HEK293T (cell line): ENCODE results near the gene FHOD3.
A peak's percentile ranks its signal among the peaks of the same experiment; 100 is the strongest.

Experiments
- CTCF ChIA-PET: fragments of 350-600 bp; formaldehyde crosslinking; extraction: SDS; loops from one replicate; lab custom pipeline; 2021; ENCODE audit warnings: antibody characterized with exemption, inconsistent platforms; lab: Yijun Ruan, JAX
- POLR2A ChIA-PET: fragments of 350-600 bp; formaldehyde crosslinking; extraction: SDS; loops from one replicate; lab custom pipeline; 2020; ENCODE audit warnings: antibody characterized with exemption, inconsistent platforms; lab: Yijun Ruan, JAX
- DNase-seq: peaks from one replicate; pipeline ENCODE4 v3.0.0; 2012; ENCODE audit warnings: mixed read lengths; ENCODE audit errors: extremely low spot score
- ARNT ChIP-seq: fragments of 450-650 bp; IDR thresholded peaks from 2 replicates; pipeline ENCODE4 v1.6.1; 2017; ENCODE audit warnings: mild to moderate bottlenecking
- BHLHE40 ChIP-seq: fragments of 450-650 bp; IDR thresholded peaks from 2 replicates; pipeline ENCODE4 v1.6.1; 2016; ENCODE audit warnings: mild to moderate bottlenecking, moderate library complexity, borderline replicate concordance
- CTBP1 ChIP-seq: fragments of 450-650 bp; IDR thresholded peaks from 2 replicates; pipeline ENCODE4 v1.6.1; 2016; ENCODE audit warnings: borderline replicate concordance
- ELF4 ChIP-seq: fragments of 450-650 bp; IDR thresholded peaks from 2 replicates; pipeline ENCODE4 v1.6.1; 2017; ENCODE audit warnings: antibody characterized with exemption
- FOXA1 ChIP-seq: fragments of 450-650 bp; IDR thresholded peaks from 2 replicates; pipeline ENCODE4 v1.6.1; 2016; ENCODE audit warnings: mild to moderate bottlenecking
- FOXK2 ChIP-seq: fragments of 450-650 bp; IDR thresholded peaks from 2 replicates; pipeline ENCODE4 v1.6.1; 2016; ENCODE audit warnings: mild to moderate bottlenecking
- FOXM1 ChIP-seq: fragments of 450-650 bp; IDR thresholded peaks from 2 replicates; pipeline ENCODE4 v1.6.1; 2017; ENCODE audit warnings: mild to moderate bottlenecking, borderline replicate concordance
- HDGF ChIP-seq: fragments of 450-650 bp; IDR thresholded peaks from 2 replicates; pipeline ENCODE4 v1.6.1; 2017; ENCODE audit warnings: antibody characterized with exemption, borderline replicate concordance
- L3MBTL2 ChIP-seq: fragments of 450-650 bp; conservative IDR thresholded peaks from 2 replicates; pipeline ENCODE4 v1.6.1; 2016; ENCODE audit warnings: mild to moderate bottlenecking
- LEF1 ChIP-seq: fragments of 450-650 bp; IDR thresholded peaks from 2 replicates; pipeline ENCODE4 v1.6.1; 2017; ENCODE audit warnings: mild to moderate bottlenecking, borderline replicate concordance
- NFRKB ChIP-seq: fragments of 450-650 bp; IDR thresholded peaks from 2 replicates; pipeline ENCODE4 v1.6.1; 2016; ENCODE audit warnings: mild to moderate bottlenecking, moderate library complexity
- PKNOX1 ChIP-seq: fragments of 450-650 bp; IDR thresholded peaks from 2 replicates; pipeline ENCODE4 v1.6.1; 2016
- SP1 ChIP-seq: fragments of 450-650 bp; IDR thresholded peaks from 2 replicates; pipeline ENCODE4 v1.6.1; 2017
- SUZ12 ChIP-seq: fragments of 450-650 bp; IDR thresholded peaks from 2 replicates; pipeline ENCODE4 v1.6.1; 2016; ENCODE audit warnings: mild to moderate bottlenecking
- TARDBP ChIP-seq: fragments of 450-650 bp; IDR thresholded peaks from 2 replicates; pipeline ENCODE4 v1.6.1; 2016
- ZNF384 ChIP-seq: fragments of 450-650 bp; IDR thresholded peaks from 2 replicates; pipeline ENCODE4 v1.6.1; 2016

FHOD3 gene

GRCh38 chr18:36275561-36275960 lies 22.0 kb upstream of the FHOD3 start:
- DNase-seq, result no peak
- ChIA-PET POLR2A (no interaction called here), CTCF (no interaction called here)
- TF ChIP-seq L3MBTL2 (no peak), CTBP1 (no peak), FOXM1 (no peak), HDGF (no peak)

GRCh38 chr18:36279001-36279400 lies 18.5 kb upstream of the FHOD3 start:
- no peak for DNase-seq
- CTCF ChIA-PET, result interaction anchor here (0.7 to 2.2 kb wide), 2 partner anchors 261 to 902 kb away, joined by 3 to 7 read pairs; partner anchors contain the start of gene ZNF396
- POLR2A ChIA-PET, result no interaction called here
- TF ChIP-seq BHLHE40 (no peak), FOXA1 (no peak), ARNT (no peak), SUZ12 (no peak), SP1 (no peak), FOXM1 (no peak), FOXK2 (no peak), HDGF (no peak), ELF4 (no peak), NFRKB (no peak), CTBP1 (no peak), L3MBTL2 (no peak), LEF1 (no peak), TARDBP (no peak), PKNOX1 (no peak), ZNF384 (no peak)

GRCh38 chr18:36281936-36282335 lies 15.6 kb upstream of the FHOD3 start:
- TF ChIP-seq TARDBP (no peak), CTBP1 (no peak), ELF4 (no peak), ZNF384 (no peak), PKNOX1 (no peak), ARNT (no peak), LEF1 (no peak), BHLHE40 (no peak), SUZ12 (no peak)
- ChIA-PET CTCF (interaction anchor here (0.5 to 4.2 kb wide), 9 partner anchors 10 to 527 kb away, joined by 3 to 46 read pairs (median 4); no protein-coding TSS in a partner anchor), POLR2A (interaction anchor here (1.7 kb wide), 1 partner anchor 153 kb away, joined by 5 read pairs; the partner anchor contains the start of gene SLC39A6)
- DNase-seq, result no peak

GRCh38 chr18:36283448-36283847 lies 14.1 kb upstream of the FHOD3 start:
- TF ChIP-seq LEF1 (no peak), FOXM1 (no peak), SP1 (no peak), ARNT (no peak), TARDBP (no peak), HDGF (no peak), CTBP1 (no peak)
- DNase-seq, result no peak
- ChIA-PET CTCF (interaction anchor here (1.0 to 4.2 kb wide), 8 partner anchors 14 to 288 kb away, joined by 3 to 46 read pairs (median 4); partner anchors contain the start of gene FHOD3), POLR2A (interaction anchor here (1.0 to 1.1 kb wide), 2 partner anchors 11 to 152 kb away, joined by 3 to 4 read pairs; no protein-coding TSS in a partner anchor)

- TF ChIP-seq HDGF (no peak), L3MBTL2 (no peak)
- no peak for DNase-seq
- ChIA-PET CTCF (interaction anchor here (0.5 to 4.2 kb wide), 23 partner anchors 11 to 528 kb away, joined by 3 to 46 read pairs (median 3); partner anchors contain the start of genes FHOD3 and SLC39A6), POLR2A (interaction anchor here (1.0 to 2.4 kb wide), 3 partner anchors 10 to 153 kb away, joined by 3 to 6 read pairs (median 4); partner anchors contain the start of gene FHOD3)
These were observed 13.2 kb upstream of the FHOD3 start for GRCh38 chr18:36284268-36284667.

- TF ChIP-seq ZNF384, result no peak
- no peak for TF ChIP-seq PKNOX1
- TF ChIP-seq SP1, result no peak
- TF ChIP-seq HDGF, result no peak
- no peak for TF ChIP-seq BHLHE40
- TF ChIP-seq L3MBTL2, result no peak
- TF ChIP-seq FOXM1, result no peak
- TF ChIP-seq FOXA1, result no peak
- no peak for TF ChIP-seq NFRKB
- DNase-seq, result peak; percentile 78
- ChIA-PET CTCF (interaction anchor here (0.5 to 4.2 kb wide), 23 partner anchors 10 to 528 kb away, joined by 3 to 46 read pairs (median 3); partner anchors contain the start of genes FHOD3 and SLC39A6), POLR2A (interaction anchor here (1.1 to 2.4 kb wide), 2 partner anchors 13 to 153 kb away, joined by 3 to 6 read pairs; partner anchors contain the start of gene FHOD3)
These were observed 12.7 kb upstream of the FHOD3 start for GRCh38 chr18:36284671-36285295.
